ENCODE results near the gene DES. TPM values are rescaled to one million over a fixed set of nuclear protein-coding genes. Genes with fewer than 3 reads are reported as not detected.

The DES gene
- total and polyA plus RNA-seq, 2 of the 13 experiments (the other 11 are each of a cell fraction or from before 2014, with no cell fraction given): not detected

- POLR2A ChIA-PET: interaction anchor here (1.0 kb wide), 1 partner anchor 9 kb away, joined by 5 read pairs; no protein-coding TSS in a partner anchor
- intact Hi-C loops (cut with micrococcal nuclease; ENCODE audit: unreplicated experiment): no loop called here
- TF ChIP-seq ZNF451 (CRISPR knock-in tag; IDR thresholded peaks at IDR 0.05) (no peak), BHLHE40 (IDR thresholded peaks at IDR 0.05; ENCODE audit: low read length) (no peak), JUNB (CRISPR knock-in tag; IDR thresholded peaks at IDR 0.05; ENCODE audit: borderline replicate concordance) (no peak), ZFP62 (CRISPR knock-in tag; IDR thresholded peaks at IDR 0.05) (no peak), ZNF280B (CRISPR knock-in tag; IDR thresholded peaks at IDR 0.05; ENCODE audit: borderline replicate concordance) (no peak), ZKSCAN1 (IDR thresholded peaks at IDR 0.05; ENCODE audit: low read length) (no peak), ARID3A (IDR thresholded peaks at IDR 0.05; ENCODE audit: low read depth, low read length) (no peak), TEAD3 (CRISPR knock-in tag; optimal IDR thresholded peaks at IDR 0.05; ENCODE audit: borderline replicate concordance) (no peak), CSRNP2 (CRISPR knock-in tag; conservative IDR thresholded peaks at IDR 0.05; ENCODE audit: low read depth) (no peak), ZNF678 (CRISPR knock-in tag; IDR thresholded peaks at IDR 0.05) (no peak), RNF219 (CRISPR knock-in tag; IDR thresholded peaks at IDR 0.05) (no peak), RBFOX2 (IDR thresholded peaks at IDR 0.05; ENCODE audit: low read depth, low read length) (no peak), MED8 (CRISPR knock-in tag; IDR thresholded peaks at IDR 0.05; ENCODE audit: insufficient replicate concordance) (no peak), ZNF777 (CRISPR knock-in tag; IDR thresholded peaks at IDR 0.05) (no peak), ZNF503 (CRISPR knock-in tag; IDR thresholded peaks at IDR 0.05) (no peak), HES4 (CRISPR knock-in tag; IDR thresholded peaks at IDR 0.05; ENCODE audit: borderline replicate concordance) (no peak)
Measured at GRCh38 chr2:219437690-219438206, 19.6 kb downstream of the DES start.

More at GRCh38 chr2:219437690-219438206, 19.6 kb downstream of the DES start:
- CTCF ChIA-PET (ENCODE audit: low intra/inter-chr PET ratio, low total read pairs): no interaction called here
- BruUV-seq (replicated peaks): no TSS peak
- H3K27me3 ChIP-seq (ENCODE audit: control insufficient read depth in 1 of 2, insufficient read depth in 2 of 2, low read length in 2 of 2): peaks cover 22 to 88% of the 10 kb centered on the region in 2 experiments
- H3K27ac ChIP-seq (ENCODE audit: extremely low read length, insufficient read depth, low read length): no peak overlapping the region
- H3K36me3 ChIP-seq (replicated peaks in 1 of 2; ENCODE audit: control insufficient read depth in 1 of 2, insufficient read depth in 2 of 2, low read length in 2 of 2): no peaks in the 10 kb centered on the region
- no peak overlapping the region for H3K4me3 ChIP-seq (replicated peaks in 1 of 3; ENCODE audit: insufficient read depth in 1 of 3, low read depth in 2 of 3, low read length in 3 of 3)
- no peak for ATAC-seq
- H2AFZ ChIP-seq (ENCODE audit: low read length): no peak overlapping the region
- no peaks in the 10 kb centered on the region for H3K4me1 ChIP-seq (ENCODE audit: insufficient read depth, low read length)
- no peak for DNase-seq (ENCODE audit: low spot score)
- no peaks in the 10 kb centered on the region for H3K79me2 ChIP-seq (ENCODE audit: insufficient read depth, low read length)
- FAIRE-seq: no peak
- H4K20me1 ChIP-seq (ENCODE audit: insufficient read depth, low read length): no peaks in the 10 kb centered on the region; the same call in 1 of the 2 replicates
- 7% methylated on average over 5 of the region's 6 CpGs for WGBS (ENCODE audit: low lambda C conversion rate)
- in situ Hi-C loops (cut with HindIII; ENCODE audit: extremely low pct_ligation_motif_present, low pct_unique_long_range_greater_than_20kb): no loop called here
- no peak overlapping the region for H3K4me2 ChIP-seq (ENCODE audit: low read depth, low read length)
- H3K9me3 ChIP-seq (ENCODE audit: low read length): no peaks in the 10 kb centered on the region
- no peak overlapping the region for H3K9ac ChIP-seq (ENCODE audit: insufficient read depth, low read depth, low read length)

Data from HepG2 (cell line).